HL-60/S4 (cell line): Measurements from ENCODE around the gene FAM89B.

Experiments
- in situ Hi-C: fragments of 300-500 bp; cut with MboI; formaldehyde crosslinking; loops from 2 replicates; pipeline ENCODE4 v1.14.3; 2022; ENCODE audit warnings: low sequenced_read_pairs

Gene FAM89B

DNA sequence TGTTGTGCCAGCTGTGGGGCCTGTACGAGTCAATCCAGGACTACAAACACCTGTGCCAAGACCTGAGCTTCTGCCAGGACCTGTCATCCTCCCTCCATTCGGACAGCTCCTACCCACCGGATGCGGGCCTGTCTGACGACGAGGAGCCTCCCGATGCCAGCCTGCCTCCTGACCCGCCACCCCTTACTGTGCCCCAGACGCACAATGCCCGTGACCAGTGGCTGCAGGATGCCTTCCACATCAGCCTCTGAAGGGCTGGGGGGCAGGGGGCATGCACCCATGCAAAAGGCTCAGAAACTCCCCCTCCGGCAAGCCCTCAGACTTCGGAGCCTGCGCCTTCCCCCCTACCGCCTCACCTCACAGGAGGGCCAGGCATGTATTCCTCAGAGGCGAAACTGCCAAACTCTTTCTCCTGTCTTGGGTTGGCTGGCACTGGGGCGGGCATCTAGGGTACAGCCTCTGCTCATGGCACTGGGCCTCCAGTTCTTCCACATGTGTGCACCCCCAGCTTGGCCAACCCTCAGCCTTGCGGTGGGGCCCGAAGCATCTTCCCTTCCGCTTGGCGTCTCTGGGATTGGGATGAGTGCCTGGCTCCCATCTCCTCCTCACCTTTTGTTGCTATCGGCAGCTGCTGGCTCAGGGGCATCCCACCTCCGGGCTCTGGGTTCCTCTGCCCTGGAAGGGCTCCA, 1.2 kb downstream of the FAM89B start:
- in situ Hi-C loops: no loop called here

DNA sequence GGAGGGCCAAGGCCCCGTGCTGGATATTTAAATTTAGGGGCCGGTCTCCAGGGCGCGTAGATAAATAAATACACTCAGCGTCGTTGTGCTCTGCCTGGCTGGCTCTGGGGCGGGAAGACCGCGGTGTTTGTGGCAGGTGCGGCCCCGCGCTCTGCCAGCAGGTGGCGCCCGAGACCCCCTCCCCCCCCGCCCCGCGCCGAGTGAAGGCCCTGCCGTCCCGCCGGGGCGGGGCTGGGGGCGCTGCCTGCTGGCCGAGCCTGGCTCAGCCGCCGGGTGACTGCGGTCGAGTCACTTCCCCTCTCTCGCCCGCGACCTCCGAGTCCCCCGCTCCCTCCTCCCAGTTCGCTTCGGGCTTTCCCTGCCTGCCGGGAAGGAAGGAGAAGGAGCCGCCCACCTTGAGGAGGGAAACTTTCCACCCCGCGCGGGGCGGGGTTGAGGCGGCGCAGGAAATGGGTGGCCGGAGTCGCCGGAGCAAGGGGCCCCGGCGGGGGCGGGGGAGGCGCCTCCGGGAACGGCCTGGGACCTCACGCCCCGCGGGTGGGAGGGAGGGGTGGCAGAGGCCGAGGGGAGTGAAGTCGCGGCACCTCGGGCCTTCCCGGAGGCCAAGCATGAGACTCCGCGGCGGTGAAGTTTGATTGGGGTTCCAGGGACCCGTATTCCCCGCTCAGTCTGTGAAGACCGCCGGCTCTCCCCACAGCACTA, 1.9 kb downstream of the FAM89B start:
- in situ Hi-C loops: no loop called here

DNA sequence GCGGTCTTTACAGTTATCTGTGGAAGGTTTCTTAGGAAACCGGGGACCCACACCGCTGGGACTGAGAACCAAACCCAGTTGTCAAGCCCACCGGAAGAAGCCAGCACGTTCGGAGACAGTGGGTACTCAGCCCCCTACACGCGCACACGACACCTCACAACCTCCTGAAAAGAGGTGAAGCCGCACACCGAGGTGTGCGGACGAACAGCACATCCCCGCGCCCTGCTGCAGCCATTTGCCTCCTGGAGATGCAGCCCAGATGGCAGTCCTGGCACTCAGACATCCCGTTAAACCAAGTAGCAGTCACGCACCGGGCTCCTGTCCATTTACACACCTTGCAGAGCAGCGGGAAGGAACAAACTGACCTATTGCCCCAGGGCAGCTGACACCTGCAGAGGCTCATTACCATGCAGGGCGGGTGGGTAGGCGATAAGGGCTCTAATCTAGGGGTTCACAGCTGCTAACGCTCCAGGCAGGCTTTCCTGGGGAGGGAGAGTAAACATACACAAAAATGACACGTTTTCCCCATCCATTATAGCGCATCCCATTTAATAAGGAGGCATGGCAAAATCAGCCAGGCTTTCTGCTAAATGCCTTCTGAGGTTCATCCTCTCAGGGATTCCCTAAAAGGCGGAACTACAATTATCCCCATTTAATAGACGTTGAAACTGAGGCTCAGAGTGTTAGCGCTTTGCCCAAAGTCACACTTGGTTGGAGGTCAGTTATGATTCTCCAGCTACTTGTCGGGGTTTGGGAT, 2.7 kb downstream of the FAM89B start:
- in situ Hi-C loops: no loop called here

DNA sequence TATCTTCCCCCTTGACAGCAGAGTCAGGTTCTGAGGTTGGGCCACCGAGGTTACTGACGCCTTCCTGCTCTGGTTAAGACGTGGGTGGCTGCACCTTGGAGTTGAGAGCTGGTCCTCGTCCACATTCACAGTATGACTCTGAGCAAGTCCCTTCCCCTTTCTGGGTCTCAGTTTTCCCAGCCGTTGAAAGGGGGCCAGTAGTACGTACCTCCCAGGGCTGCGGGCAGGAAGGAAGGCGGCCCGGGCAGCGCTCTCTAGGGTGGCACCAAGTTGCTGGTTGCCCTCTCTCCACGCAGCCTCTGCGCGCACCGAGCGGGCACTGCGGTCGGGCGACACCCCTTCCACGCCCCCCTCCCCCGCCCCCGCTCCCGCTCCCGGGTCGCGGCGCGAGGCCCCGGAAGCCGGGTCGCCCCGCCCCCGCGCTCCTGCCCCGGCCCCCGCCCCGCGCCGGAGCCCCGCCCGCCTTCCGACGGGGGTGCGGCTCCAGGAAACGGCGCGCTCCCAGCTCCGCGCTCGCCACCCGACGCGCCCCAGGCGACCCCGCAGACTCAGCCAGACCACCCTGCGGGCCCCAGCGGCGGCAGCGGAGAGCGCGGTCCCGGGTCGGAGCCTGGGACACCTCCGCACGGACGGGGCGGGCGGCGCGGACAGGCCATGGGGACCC, 3.4 kb downstream of the FAM89B start, which contains the start of gene EHBP1L1:
Gene EHBP1L1, plus strand, starts transcription at position 486 of the 664 bp plus-strand sequence. CDS start 250 bp downstream, outside the sequence.
- in situ Hi-C loops: no loop called here

DNA sequence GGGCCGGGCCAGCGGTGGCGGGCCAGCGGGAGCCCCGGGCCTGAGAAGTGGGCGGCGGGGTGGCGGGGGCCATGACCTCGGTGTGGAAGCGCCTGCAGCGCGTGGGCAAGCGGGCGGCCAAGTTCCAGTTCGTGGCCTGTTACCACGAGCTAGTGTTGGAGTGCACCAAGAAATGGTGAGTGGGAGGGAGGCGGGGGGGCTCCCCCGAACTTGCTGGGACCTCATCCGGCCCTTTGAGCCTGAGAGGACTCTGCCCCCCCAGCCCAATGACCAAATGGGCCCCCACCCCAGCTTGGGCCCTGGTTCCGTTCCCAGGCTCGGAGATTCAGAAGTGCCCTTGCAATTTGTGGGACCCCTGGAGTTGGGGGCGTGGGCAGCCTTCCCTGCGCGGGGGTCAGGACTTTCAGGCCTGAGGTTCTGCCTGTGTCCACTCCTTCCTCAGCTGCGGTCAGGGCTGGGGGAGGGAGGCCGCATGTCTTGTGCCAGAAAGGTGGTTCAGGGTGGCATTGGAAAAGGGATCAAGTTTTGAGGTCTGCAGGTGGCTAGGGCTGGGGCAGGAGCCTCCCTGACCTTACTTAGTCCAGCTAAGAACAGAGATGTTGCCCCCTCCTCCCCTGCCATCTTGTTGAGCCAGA, 4.0 kb downstream of the FAM89B start:
- in situ Hi-C loops: no loop called here

DNA sequence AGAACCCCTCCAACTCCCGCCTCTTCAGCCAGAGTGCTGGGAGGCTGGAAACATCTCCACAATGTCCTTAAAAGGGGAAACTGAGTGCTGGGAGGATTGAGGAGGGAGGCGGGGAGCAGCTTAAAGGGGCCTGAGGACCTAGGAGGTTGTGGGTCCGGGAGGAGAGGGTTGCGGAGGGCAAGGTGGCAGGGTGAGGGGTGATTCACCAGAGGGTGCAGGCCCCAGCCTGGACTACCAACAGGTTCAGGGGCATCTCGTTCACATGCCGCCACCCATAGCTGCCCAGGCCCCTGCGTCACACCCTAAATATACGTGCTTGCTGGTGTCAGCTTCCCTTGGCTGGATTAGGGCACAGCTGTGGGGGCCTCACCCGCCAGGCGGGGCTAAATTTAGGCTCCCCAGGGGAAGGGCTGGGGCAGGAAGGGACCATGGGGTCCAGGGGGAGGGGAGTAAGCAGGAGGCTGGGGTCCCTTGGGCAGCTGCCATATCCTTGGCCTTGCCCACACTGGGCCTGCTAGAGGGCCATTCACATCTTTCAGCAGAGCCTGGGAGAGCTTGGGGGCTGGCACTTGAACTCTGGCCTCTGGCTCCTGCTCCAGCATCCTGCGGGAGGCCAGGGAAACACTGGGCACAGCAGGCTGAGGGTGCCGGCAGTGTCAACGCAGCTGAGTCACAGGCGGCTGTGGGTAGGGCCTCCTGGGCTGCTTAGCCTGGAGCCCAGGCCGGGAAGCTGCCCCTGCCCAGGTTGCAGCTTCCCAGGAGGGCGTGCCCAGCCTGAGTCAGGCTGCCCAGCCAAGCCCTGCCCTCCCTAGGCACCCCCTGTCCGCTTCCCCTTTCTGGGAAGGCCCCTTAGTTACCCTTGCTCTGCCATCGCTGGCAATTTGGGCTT, 4.8 kb downstream of the FAM89B start:
- in situ Hi-C loops: no loop called here

DNA sequence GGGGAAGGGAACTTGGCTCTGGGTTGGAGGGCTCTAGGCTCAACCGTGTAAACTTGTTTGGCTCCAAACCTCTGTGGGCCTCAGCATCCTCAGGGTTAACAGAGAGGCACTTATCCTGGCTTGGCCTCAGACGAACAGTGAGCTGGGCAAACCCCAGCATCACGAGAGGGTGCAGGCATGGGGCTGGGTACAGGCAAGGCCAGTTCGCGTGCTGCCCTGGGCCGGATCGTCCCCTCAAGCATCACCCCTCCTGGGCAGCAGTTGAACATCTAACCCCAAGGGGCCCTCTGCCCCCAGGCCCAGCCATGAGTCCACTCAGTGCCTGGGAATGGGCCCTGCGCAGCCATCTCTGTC, 5.4 kb downstream of the FAM89B start:
- in situ Hi-C loops: no loop called here

DNA sequence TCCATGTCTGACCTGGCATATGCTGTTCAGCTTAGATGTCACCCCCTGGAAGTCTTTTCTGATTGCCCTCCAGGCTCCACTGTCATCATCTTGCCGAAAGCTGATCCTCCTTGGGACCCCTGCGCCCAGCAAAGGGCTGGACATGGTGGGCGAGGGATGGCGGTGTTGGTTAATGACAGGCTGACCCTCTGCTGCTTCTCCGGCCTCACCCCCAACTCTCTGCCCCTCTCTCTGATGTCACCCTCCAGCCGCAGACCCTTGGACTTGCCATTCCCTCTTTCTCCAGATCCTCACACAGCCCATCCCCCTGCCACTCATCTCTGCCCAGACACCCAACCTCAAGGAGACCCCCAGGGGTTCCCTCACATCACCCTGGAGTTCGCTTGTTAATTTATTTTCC, 5.8 kb downstream of the FAM89B start:
- in situ Hi-C loops: no loop called here

DNA sequence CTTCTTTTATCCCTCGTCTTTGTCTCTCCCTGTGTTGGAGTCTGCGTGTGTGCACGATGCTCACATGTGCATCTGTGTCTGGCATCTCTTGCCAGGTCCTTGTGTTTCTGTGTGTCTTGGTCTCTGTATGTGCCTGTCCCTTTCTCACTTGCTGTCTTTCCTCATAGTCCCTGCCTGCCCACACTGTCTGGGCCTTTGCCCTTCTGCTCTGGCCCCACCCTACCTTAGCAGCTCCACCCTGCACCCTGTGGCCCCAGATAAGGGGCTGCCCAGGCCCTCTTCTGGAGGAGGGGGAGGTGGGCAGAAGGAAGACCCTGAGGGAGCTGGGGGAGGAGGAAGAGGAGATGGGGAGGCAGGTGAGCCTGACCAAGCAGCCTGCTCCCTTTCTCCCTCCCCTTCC, 6.3 kb downstream of the FAM89B start:
- in situ Hi-C loops: no loop called here

DNA sequence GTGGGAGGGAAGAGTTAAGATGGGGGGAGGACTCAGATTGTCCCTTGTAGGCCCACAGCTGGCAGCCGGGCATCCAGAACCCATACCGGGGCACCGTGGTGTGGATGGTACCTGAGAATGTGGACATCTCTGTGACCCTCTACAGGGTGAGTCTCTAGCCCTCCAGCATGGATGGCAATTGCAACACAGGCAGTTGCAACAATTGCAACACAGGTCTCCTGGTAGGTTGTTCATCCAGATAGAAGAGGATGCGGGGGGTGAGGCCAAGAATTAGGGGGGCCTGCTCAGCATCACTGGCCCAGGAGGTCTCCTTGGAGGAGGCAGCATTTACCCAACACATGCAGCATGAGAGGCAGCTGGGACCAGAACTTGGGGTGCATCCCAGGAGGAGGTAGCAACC, 7.0 kb downstream of the FAM89B start:
- in situ Hi-C loops: no loop called here

DNA sequence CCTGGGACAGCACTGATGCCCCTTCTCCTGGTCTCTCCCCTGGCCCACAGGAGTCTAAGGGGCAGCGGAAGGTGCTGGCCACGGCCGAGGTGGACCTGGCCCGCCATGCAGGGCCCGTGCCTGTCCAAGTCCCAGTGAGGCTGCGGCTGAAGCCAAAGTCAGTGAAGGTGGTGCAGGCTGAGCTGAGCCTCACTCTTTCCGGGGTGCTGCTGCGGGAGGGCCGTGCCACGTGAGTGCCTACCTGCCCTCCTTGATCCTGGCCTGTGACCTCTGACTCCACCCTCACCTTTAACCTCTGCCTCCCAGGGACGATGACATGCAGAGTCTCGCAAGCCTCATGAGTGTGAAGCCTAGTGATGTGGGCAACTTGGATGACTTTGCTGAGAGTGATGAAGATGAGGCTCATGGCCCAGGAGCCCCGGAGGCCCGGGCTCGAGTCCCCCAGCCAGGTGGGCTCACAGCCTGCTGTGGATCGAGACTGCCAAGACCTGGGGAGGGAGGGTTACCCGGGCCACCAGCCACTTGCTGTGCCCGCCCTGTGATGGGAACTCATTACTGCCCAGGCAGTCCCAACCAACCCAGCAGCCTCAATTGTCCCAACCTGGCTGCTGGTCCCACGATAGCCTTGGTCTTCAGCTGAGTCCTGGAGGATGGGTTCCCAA, 7.8 kb downstream of the FAM89B start:
- in situ Hi-C loops: no loop called here

DNA sequence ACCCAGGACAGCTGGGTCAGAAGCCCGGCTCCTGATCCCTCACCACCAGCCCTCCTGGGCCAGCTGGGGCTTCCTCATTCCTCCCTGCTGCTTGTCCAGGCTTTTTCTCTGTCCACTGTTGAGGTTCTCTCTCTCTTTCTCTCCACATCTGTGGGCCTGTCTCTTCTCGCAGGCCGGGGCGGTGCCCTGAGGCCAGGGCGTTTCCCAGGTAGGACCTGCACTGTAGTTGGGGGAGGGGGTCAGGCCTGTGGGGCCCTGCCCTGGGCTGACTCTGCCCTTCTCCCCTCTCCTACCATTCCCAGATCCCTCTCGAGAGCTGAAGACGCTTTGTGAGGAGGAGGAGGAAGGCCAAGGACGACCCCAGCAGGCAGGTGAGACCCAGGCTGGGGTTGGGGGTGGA, 8.4 kb downstream of the FAM89B start:
- in situ Hi-C loops: no loop called here

DNA sequence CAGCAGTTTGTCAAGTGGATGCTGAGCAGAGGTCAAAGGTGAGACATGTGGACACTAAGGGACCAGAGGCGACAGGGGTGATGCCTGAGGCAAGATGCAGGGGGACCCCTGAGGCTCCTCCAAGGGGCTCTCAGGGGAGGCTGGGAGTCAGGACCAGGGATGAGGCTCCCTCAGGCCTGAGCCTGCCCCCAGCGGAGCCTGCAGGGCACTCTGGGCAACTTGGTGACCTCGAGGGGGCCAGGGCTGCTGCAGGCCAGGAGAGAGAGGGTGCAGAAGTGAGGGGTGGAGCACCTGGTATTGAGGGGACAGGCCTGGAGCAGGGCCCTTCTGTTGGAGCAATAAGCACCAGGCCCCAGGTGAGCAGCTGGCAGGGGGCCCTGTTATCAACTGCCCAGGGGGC, 9.6 kb downstream of the FAM89B start:
- in situ Hi-C loops: no loop called here

DNA sequence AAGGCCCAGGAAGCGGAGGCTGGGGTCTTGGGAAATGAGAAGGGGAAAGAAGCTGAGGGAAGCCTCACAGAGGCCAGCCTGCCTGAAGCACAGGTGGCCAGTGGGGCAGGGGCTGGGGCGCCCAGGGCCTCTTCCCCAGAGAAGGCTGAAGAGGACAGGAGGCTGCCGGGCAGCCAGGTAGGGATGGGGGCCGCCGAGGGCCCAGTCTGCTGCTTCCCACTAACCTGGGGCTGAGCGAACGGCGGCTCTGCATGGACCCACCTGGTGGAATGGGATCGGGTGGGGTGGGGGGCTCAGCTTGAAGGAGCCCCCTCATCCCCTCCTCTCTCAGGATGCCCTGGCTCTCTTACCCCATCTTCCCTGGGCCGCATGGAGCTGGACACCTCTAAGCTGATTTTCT, 11.3 kb downstream of the FAM89B start:
- in situ Hi-C loops: no loop called here

DNA sequence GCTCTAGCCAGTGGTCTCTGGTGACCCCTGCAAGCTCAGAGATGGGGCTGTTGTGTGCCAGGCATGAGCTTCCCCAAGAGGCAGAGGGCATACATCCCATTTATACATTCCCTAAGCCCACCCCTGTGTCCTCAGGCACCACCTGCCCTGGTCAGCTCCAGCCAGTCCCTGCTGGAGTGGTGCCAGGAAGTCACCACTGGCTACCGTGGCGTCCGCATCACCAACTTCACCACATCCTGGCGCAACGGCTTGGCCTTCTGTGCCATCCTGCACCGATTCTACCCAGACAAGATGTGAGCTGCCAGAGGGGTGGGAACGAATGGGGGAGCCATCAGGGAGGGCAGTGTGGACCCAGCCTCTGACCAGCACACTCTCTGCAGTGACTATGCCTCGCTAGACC, 11.8 kb downstream of the FAM89B start:
- in situ Hi-C loops: no loop called here

DNA sequence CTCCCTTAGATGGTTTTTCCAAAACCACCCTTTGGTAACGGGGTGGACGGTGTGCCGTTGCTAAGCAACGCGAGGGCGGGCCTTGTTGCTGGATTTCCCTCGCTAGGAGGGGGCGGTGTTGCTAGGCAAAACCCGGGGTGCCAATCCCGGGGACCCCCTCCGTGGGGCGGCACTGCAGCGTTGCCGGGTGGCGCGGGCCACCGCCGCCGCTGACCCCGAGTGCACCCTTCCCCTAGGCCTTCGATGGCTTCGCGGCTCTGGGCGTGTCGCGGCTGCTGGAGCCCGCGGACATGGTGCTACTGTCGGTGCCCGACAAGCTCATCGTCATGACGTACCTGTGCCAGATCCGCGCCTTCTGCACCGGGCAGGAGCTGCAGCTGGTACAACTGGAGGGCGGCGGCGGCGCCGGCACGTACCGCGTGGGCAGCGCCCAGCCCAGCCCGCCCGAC, 12.4 kb downstream of the FAM89B start:
- in situ Hi-C loops: no loop called here

DNA sequence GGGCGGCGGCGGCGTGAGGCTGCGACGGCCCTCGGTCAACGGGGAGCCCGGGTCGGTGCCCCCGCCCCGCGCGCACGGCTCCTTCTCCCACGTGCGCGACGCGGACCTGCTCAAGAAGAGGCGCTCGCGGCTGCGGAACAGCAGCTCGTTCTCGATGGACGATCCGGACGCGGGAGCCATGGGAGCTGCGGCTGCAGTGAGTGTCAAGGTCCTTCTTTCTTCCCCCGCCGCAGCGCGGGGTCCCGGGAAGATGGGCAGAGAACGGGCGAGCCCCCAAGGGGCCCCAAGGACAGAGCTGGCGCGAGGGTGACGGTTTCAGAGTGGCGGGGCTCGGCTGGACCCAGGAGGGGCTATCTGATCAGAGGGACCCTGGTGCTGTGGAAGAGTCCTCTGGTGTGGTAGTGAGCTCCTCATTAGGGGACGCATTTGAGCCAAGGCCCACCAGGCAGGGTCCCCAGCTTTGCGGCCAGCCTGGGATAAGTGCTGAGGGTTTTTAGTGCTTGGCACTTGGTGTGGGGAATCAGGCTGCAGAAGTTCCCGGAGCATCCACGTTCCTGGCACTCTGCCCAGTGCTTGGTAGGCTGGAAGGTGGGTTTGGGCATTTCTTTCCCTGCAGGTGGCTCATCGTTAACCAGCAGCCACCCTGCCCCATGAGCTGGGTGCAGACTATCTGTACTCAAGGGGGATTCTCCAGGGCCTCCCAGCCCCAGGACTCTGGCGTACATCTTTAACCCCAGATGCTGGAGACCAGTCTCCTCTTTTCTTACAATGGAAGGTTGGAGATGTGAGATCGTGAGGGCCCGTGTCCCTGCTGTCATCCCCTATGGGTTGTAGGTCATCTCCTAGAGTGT, 13.3 kb downstream of the FAM89B start:
- in situ Hi-C loops: no loop called here

DNA sequence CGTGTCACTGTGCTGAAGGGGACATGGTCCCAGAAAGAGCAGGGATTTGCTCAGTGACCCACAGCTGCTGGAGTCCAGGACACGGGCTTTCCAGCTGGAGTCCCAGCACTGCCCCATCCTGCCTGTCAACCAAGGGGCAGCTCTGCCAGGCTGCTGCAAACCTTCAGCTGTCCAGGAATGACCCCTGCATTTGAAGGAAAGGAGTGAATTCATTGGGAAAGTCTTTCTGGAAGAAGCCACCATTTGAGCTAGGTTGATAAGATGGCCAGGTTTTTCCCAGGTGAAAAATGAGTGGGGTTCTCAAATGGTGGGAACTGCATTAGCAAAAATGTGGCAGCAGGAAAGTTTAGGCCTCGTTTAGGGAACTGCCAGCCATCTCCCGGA, 13.9 kb downstream of the FAM89B start:
- in situ Hi-C loops: no loop called here

DNA sequence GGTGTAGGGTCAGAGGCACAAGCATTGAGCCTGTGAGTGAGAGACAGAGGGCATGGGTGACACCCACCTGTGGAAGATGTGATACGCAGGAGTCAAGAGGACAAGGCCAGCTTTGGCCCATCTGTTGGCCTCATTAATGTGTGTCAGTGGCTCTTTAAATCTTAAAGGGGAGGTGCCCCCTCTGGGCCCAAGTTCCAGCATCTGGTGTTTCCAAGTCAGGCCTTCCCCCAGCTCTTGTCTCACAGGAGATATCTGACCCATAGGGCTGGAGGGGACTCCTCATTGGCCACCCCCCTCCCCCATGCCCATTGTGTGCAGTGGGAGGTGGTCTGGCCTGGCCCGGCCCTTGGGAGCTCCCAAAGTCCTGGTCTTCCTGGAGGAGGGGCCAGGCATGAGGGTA, 14.3 kb downstream of the FAM89B start:
- in situ Hi-C loops: no loop called here
